Testis (tissue), 2 donors: ENCODE measurements around the gene LRPPRC.

Source experiments
- POLR2A ChIP-seq: fragments of 450-650 bp; IDR thresholded peaks from one replicate; pipeline ENCODE4 v1.6.1; 2017; ENCODE audit warnings: antibody characterized with exemption, mild to moderate bottlenecking, moderate library complexity
- TF ChIP-seq, protein P1 (sequence below), 3 experiments: fragments of 450-650 bp in 2 of 3; fragments of 200-600 bp in 1 of 3; sonication (generic) in 1 of 3; IDR thresholded peaks; one replicate each; pipeline ENCODE4 v1.5.1; 2016 to 2019; ENCODE audit warnings: antibody characterized with exemption in 3 of 3, mild to moderate bottlenecking in 2 of 3, moderate library complexity in 1 of 3

DNA sequence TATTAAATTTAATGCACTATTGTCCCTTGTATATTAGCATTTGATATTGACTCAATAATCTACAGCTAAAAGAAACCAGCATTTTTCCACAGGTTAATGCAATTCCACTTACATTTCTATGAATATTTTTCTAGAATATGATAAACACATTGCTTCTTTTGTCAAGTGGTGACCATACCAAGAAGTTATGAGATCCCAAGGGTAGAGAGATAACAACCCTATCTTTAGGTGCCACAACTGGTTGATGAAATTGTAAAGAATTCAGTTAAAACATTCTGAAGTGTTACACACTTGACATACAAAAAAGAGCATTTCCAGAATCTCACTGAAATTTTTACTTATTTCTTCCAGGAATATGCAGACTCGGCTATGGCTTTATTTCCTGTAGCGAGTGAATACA lies 101.0 kb downstream of the LRPPRC start:
- TF ChIP-seq, protein P1, sequence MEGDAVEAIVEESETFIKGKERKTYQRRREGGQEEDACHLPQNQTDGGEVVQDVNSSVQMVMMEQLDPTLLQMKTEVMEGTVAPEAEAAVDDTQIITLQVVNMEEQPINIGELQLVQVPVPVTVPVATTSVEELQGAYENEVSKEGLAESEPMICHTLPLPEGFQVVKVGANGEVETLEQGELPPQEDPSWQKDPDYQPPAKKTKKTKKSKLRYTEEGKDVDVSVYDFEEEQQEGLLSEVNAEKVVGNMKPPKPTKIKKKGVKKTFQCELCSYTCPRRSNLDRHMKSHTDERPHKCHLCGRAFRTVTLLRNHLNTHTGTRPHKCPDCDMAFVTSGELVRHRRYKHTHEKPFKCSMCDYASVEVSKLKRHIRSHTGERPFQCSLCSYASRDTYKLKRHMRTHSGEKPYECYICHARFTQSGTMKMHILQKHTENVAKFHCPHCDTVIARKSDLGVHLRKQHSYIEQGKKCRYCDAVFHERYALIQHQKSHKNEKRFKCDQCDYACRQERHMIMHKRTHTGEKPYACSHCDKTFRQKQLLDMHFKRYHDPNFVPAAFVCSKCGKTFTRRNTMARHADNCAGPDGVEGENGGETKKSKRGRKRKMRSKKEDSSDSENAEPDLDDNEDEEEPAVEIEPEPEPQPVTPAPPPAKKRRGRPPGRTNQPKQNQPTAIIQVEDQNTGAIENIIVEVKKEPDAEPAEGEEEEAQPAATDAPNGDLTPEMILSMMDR (IDR thresholded peaks at IDR 0.05), result no peak
- no peak for TF ChIP-seq POLR2A
